A549 (cell line): ENCODE results near the gene MAP4K4. TPM values are rescaled to one million over a fixed set of nuclear protein-coding genes. Genes with fewer than 3 reads are reported as not detected.
"Not testable (repeated sequence)": the region's sequence is repeated elsewhere in the genome, so short reads cannot be mapped to it uniquely, and the experiment has no call there.

ENCODE experiments used
- ATAC-seq, 2 experiments: fragments of 200-7000 bp in 1 of 2; fragments of >200 bp in 1 of 2; cut with Nextera tagmentation in 1 of 2; cut with Tn5 transposase in 1 of 2; 3 replicates each; pipeline versions ENCODE4 v1.8.0 to v1.9.1; 2018 to 2020; ENCODE audit warnings: mild to moderate bottlenecking in 1 of 2, moderate library complexity in 1 of 2
- CTCF ChIA-PET: fragments of 300-600 bp; sonication (Branson Sonifier 250); formaldehyde crosslinking; extraction: SDS; loops from one replicate; lab custom pipeline; 2021; ENCODE audit warnings: antibody characterized with exemption, inconsistent platforms; lab: Yijun Ruan, JAX
- POLR2A ChIA-PET: fragments of 350-600 bp; formaldehyde crosslinking; extraction: SDS; loops from one replicate; lab custom pipeline; 2021; ENCODE audit warnings: antibody characterized with exemption, inconsistent platforms; lab: Yijun Ruan, JAX
- DNase-seq, 2 experiments: peaks; one replicate each; pipeline versions ENCODE4 v3.0.0 to v3.0.0-alpha.2; 2011 to 2016; ENCODE audit warnings: low read depth in 1 of 2, low spot score in 1 of 2
- FAIRE-seq: peaks from 2 replicates; lab custom pipeline; 2011; peaks lifted over from hg19 to GRCh38; lab: Jason Lieb, UNC
- H3K27ac ChIP-seq, 2 experiments: fragments of >200 bp; sonication (Bioruptor Twin); formaldehyde crosslinking; 3 replicates each; pipeline ENCODE4 v1.5.1; 2016 to 2017
- H3K4me1 ChIP-seq: fragments of >200 bp; sonication (Bioruptor Twin); formaldehyde crosslinking; 3 replicates; pipeline ENCODE4 v1.6.1; 2016
- H3K4me2 ChIP-seq: fragments of >200 bp; sonication (Bioruptor Twin); formaldehyde crosslinking; 3 replicates; pipeline ENCODE4 v1.6.1; 2016
- H3K4me3 ChIP-seq: fragments of >200 bp; sonication (Bioruptor Twin); formaldehyde crosslinking; 3 replicates; pipeline ENCODE4 v1.5.1; 2016
- H3K9me3 ChIP-seq: fragments of >200 bp; sonication (Bioruptor Twin); formaldehyde crosslinking; 3 replicates; pipeline ENCODE4 v1.6.1; 2016
- BHLHE40 ChIP-seq: IDR thresholded peaks from 2 replicates; pipeline ENCODE4 v1.6.1; 2012; ENCODE audit warnings: low read depth, low read length, inconsistent platforms
- CBX2 ChIP-seq: fragments of 200-600 bp; sonication (generic); IDR thresholded peaks from 2 replicates; pipeline ENCODE4 v1.6.1; 2016; ENCODE audit warnings: low read depth, mild to moderate bottlenecking, borderline replicate concordance
- CBX8 ChIP-seq: fragments of 200-600 bp; sonication (generic); IDR thresholded peaks from 2 replicates; pipeline ENCODE4 v1.6.1; 2016
- CHD2 ChIP-seq: fragments of 150-350 bp; IDR thresholded peaks from 2 replicates; pipeline ENCODE4 v1.6.1; 2014; ENCODE audit warnings: low read length; ENCODE audit not compliant: partially characterized antibody
- CHD4 ChIP-seq: fragments of 200-600 bp; sonication (generic); IDR thresholded peaks from 2 replicates; pipeline ENCODE4 v1.6.1; 2016; ENCODE audit warnings: antibody characterized with exemption, mild to moderate bottlenecking, borderline replicate concordance
- EHF ChIP-seq: fragments of 250-450 bp; sonication (Bioruptor Pico); IDR thresholded peaks from 2 replicates; pipeline ENCODE4 v1.5.0; 2020; ENCODE audit warnings: mild to moderate bottlenecking
- GATA3 ChIP-seq: IDR thresholded peaks from 2 replicates; pipeline ENCODE4 v1.6.1; 2012; ENCODE audit warnings: borderline replicate concordance
- HEYL ChIP-seq: fragments of 250-450 bp; sonication (Bioruptor Pico); IDR thresholded peaks from 2 replicates; pipeline ENCODE4 v1.8.0; 2021; ENCODE audit warnings: mild to moderate bottlenecking, moderate library complexity
- HOXA7 ChIP-seq: fragments of 250-450 bp; sonication (Bioruptor Pico); IDR thresholded peaks from 2 replicates; pipeline ENCODE4 v1.5.0; 2020; ENCODE audit warnings: mild to moderate bottlenecking, moderate library complexity
- HOXB13 ChIP-seq: fragments of 250-450 bp; sonication (Bioruptor Pico); IDR thresholded peaks from 2 replicates; pipeline ENCODE4 v1.5.0; 2020; ENCODE audit warnings: low read depth, mild to moderate bottlenecking, moderate library complexity
- JUNB ChIP-seq: fragments of >200 bp; sonication (Bioruptor Twin); formaldehyde crosslinking; IDR thresholded peaks from 2 replicates; pipeline ENCODE4 v1.6.1; 2016
- KDM1A ChIP-seq: fragments of 200-600 bp; sonication (generic); IDR thresholded peaks from 2 replicates; pipeline ENCODE4 v1.6.1; 2016; ENCODE audit warnings: low read depth, mild to moderate bottlenecking
- MAFK ChIP-seq: fragments of 450-650 bp; IDR thresholded peaks from 2 replicates; pipeline ENCODE4 v1.6.1; 2014; ENCODE audit not compliant: partially characterized antibody
- MAX ChIP-seq: IDR thresholded peaks from 2 replicates; pipeline ENCODE4 v1.6.1; 2012
- MYC ChIP-seq: IDR thresholded peaks from 2 replicates; pipeline ENCODE4 v1.6.1; 2012; ENCODE audit warnings: mild to moderate bottlenecking, inconsistent platforms, low read length, improper control_type of control experiment, borderline replicate concordance
- NFE2L2 ChIP-seq: fragments of 150-350 bp; conservative IDR thresholded peaks from 2 replicates; pipeline ENCODE4 v1.6.1; 2014; ENCODE audit warnings: low read length
- POLR2AphosphoS2 ChIP-seq: conservative IDR thresholded peaks from 2 replicates; pipeline ENCODE4 v1.6.1; 2012; ENCODE audit warnings: low read length, improper control_type of control experiment, inconsistent platforms
- RARB ChIP-seq: fragments of 250-450 bp; sonication (Bioruptor Pico); IDR thresholded peaks from 2 replicates; pipeline ENCODE4 v1.8.0; 2021; ENCODE audit warnings: mild to moderate bottlenecking, moderate library complexity
- RCOR1 ChIP-seq: fragments of 150-350 bp; IDR thresholded peaks from 2 replicates; pipeline ENCODE4 v1.6.1; 2014; ENCODE audit warnings: antibody characterized with exemption, low read length, low read depth
- RFX5 ChIP-seq: fragments of 450-650 bp; IDR thresholded peaks from 2 replicates; pipeline ENCODE4 v1.7.1; 2014; ENCODE audit warnings: antibody characterized with exemption, mild to moderate bottlenecking, moderate library complexity
- RNF2 ChIP-seq: fragments of 200-600 bp; sonication (generic); IDR thresholded peaks from 2 replicates; pipeline ENCODE4 v1.6.1; 2016; ENCODE audit warnings: low read depth, mild to moderate bottlenecking, antibody characterized with exemption, moderate library complexity, borderline replicate concordance
- TP53 ChIP-seq: fragments of 250-450 bp; sonication (Bioruptor Pico); IDR thresholded peaks from 2 replicates; pipeline ENCODE4 v1.5.0; 2021; ENCODE audit warnings: mild to moderate bottlenecking, moderate library complexity
- USF2 ChIP-seq: fragments of 450-650 bp; IDR thresholded peaks from 2 replicates; pipeline ENCODE4 v1.6.1; 2014; ENCODE audit warnings: antibody characterized with exemption
- ZNF302 ChIP-seq: fragments of 250-450 bp; sonication (Bioruptor Pico); IDR thresholded peaks from 2 replicates; pipeline ENCODE4 v1.9.0; 2021; ENCODE audit warnings: inconsistent platforms, mild to moderate bottlenecking, moderate library complexity
- ZSCAN20 ChIP-seq: fragments of 250-450 bp; sonication (Bioruptor Pico); IDR thresholded peaks from 2 replicates; pipeline ENCODE4 v1.8.0; 2022; ENCODE audit warnings: mild to moderate bottlenecking, moderate library complexity
- WGBS: methylation state at CpG from one replicate; pipeline ENCODE4 v1.1.6; 2017; ENCODE audit errors: missing lambda C conversion rate; 5-methylcytosine and 5-hydroxymethylcytosine counted together
- polyA plus RNA-seq, 4 experiments: library from polyadenylated mRNA; depleted of rRNA in 3 of 4; stranded (reverse); fragments of >200 nt; fragmentation: RNase III in 1 of 4; extraction: RNeasy Plus Mini Kit Qiagen cat#74134 plus additional on column Dnase treatment in 1 of 4; gene quantifications; 2 replicates in 3 of 4; 3 replicates in 1 of 4; pipeline ENCODE4 v1.2.3, GENCODE V29; 2011 to 2017
- TF ChIP-seq, protein P1 (sequence below): fragments of >200 bp; sonication (Bioruptor Twin); formaldehyde crosslinking; IDR thresholded peaks from 3 replicates; pipeline ENCODE4 v1.5.1; 2016

MAP4K4 gene
- polyA plus RNA-seq, 2 of the 4 experiments (the other 2 are of a cell fraction): 61.9 to 82.2 TPM

DNA sequence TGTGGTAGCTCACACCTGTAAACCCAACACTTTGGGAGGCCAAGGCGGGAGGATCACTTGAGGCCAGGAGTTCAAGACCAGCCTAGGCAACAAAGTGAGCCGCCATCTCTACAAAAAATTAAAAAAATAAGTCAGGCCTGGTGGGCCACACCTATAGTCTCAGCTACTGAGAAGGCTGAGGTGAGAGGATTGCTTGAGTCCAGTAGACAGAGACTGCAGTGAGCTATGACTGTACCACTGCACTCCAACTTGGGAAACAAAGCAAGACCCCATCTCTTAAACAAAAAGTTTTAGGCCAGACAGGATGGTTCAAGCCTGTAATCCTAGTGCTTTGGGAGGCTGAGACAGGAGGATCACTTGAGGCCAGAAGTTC lies 224.4 kb downstream of the MAP4K4 start (continued):
- TF ChIP-seq JUNB (no peak), HOXB13 (CRISPR knock-in tag) (no peak), MYC (no peak), HEYL (CRISPR knock-in tag) (no peak), CHD4 (no peak), RNF2 (no peak)

GRCh38 chr2:101924311-101924710 lies 226.8 kb downstream of the MAP4K4 start:
- H3K9me3 ChIP-seq: peaks cover 19% of the 10 kb centered on the region; the same call in 2 of the 3 replicates
- ATAC-seq, CTCF ChIA-PET, H3K4me2 ChIP-seq, H3K4me1 ChIP-seq, FAIRE-seq, POLR2A ChIA-PET, H3K27ac ChIP-seq, H3K4me3 ChIP-seq, DNase-seq: not testable (repeated sequence)

DNA sequence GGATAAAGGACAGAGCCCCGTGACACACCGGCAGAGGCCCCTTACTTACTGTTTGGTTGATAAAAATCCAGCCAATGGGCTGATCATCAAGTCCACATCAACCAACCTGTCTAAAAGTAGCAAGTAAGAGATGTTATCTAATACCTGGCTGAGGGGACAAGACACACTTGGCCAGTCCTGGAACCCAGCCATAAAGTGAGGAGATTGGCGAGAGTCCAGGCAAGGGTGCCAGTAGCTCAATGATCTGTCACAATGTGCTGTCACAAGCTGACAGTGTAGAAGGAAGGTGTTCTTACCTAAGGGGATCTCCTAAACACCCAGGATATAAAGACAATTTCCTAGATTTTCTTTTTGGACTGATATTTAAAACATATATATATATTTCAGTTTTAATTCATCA lies 232.5 kb downstream of the MAP4K4 start:
- TF ChIP-seq BHLHE40 (no peak), ZNF302 (no peak), POLR2AphosphoS2 (no peak), RCOR1 (no peak)
- H3K27ac ChIP-seq: no peak overlapping the region
- POLR2A ChIA-PET: no interaction called here
- no peak for ATAC-seq
- H3K4me3 ChIP-seq: no peak overlapping the region
- H3K4me1 ChIP-seq: no peaks in the 10 kb centered on the region
- WGBS: 76% methylated on average over 3 of the region's 3 CpGs
- H3K9me3 ChIP-seq: peaks cover 13% of the 10 kb centered on the region; the same call in 2 of the 3 replicates
- DNase-seq: no peak
- CTCF ChIA-PET: interaction anchor here (0.7 kb wide), 1 partner anchor 9 kb away, joined by 3 read pairs; no protein-coding TSS in a partner anchor
- no peak overlapping the region for H3K4me2 ChIP-seq
- FAIRE-seq: no peak

DNA sequence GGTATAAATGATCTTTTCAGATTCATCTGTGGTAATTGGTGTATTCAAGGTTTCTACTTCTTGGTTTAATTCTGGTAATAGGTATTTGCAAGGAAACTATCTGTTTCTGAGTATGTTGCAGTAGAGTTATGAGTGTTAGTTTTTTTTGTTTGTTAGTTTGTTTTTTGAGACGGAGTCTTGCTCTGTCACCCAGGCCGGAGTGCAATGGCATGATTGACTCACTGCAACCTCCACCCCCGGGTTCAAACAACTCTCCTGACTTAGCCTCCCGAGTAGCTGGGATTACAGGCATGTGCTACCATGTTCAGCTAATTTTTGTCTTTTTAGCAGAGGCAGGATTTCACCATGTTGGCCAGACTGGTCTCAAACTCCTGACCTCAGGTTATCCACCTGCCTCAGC lies 233.3 kb downstream of the MAP4K4 start:
- POLR2A ChIA-PET: no interaction called here
- ATAC-seq: no peak
- 32% methylated on average over 4 of the region's 4 CpGs for WGBS

DNA sequence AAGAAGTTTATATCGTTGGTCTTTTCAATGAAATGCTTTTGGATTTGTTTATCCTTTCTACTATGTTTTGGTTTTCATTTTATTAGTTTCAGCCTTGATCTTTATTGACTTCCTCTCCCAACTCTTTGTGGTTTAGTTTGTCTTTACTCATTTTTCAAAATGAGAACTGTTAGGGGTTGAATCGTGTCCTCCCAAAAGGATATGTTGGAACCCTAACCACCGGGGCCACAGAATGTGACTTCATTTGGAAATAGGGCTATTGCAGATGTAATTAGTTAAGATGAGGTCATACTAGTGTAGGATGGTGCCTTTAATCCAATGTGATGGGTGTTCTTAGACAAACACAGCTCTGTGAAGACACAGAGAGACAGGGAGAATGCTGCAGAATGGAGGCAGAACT lies 233.9 kb downstream of the MAP4K4 start:
- Histone ChIP-seq H3K27ac (no peak overlapping the region), H3K4me2 (no peak overlapping the region), H3K4me1 (no peaks in the 10 kb centered on the region), H3K4me3 (no peak overlapping the region), H3K9me3 (peaks cover 8% of the 10 kb centered on the region; the same call in 2 of the 3 replicates)
- FAIRE-seq: no peak
- ChIA-PET CTCF (interaction anchor here (1.3 kb wide), 1 partner anchor 48 kb away, joined by 3 read pairs; no protein-coding TSS in a partner anchor), POLR2A (no interaction called here)
- no peak for ATAC-seq
- TF ChIP-seq EHF (CRISPR knock-in tag) (no peak), HOXA7 (no peak), USF2 (no peak), TP53 (CRISPR knock-in tag) (no peak), GATA3 (no peak)
- WGBS: 30% methylated on average over 3 of the region's 3 CpGs
- DNase-seq: no peak

More for the DNA sequence above, 233.3 kb downstream of the MAP4K4 start:
- Histone ChIP-seq H3K9me3 (peaks cover 13% of the 10 kb centered on the region; the same call in 2 of the 3 replicates), H3K27ac (no peak overlapping the region), H3K4me2 (no peak overlapping the region)
- CTCF ChIA-PET: no interaction called here
- TF ChIP-seq, protein P1, sequence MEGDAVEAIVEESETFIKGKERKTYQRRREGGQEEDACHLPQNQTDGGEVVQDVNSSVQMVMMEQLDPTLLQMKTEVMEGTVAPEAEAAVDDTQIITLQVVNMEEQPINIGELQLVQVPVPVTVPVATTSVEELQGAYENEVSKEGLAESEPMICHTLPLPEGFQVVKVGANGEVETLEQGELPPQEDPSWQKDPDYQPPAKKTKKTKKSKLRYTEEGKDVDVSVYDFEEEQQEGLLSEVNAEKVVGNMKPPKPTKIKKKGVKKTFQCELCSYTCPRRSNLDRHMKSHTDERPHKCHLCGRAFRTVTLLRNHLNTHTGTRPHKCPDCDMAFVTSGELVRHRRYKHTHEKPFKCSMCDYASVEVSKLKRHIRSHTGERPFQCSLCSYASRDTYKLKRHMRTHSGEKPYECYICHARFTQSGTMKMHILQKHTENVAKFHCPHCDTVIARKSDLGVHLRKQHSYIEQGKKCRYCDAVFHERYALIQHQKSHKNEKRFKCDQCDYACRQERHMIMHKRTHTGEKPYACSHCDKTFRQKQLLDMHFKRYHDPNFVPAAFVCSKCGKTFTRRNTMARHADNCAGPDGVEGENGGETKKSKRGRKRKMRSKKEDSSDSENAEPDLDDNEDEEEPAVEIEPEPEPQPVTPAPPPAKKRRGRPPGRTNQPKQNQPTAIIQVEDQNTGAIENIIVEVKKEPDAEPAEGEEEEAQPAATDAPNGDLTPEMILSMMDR: no peak
- TF ChIP-seq CHD2 (no peak), KDM1A (no peak), RARB (CRISPR knock-in tag) (no peak), CBX8 (no peak), JUNB (no peak), NFE2L2 (no peak), CBX2 (no peak), ZSCAN20 (CRISPR knock-in tag) (no peak), MAX (no peak), RFX5 (no peak), MAFK (no peak)
- TF ChIP-seq, all 56 proteins: peak for 0
- no peak for FAIRE-seq
- Histone ChIP-seq H3K4me1 (no peaks in the 10 kb centered on the region), H3K4me3 (no peak overlapping the region)
- DNase-seq: no peak

- 0 out of 3 replicates have a peak overlapping the region, but pooled peaks have one; percentile 28 for H3K4me2 ChIP-seq
- FAIRE-seq, H3K27ac ChIP-seq, POLR2A ChIA-PET, DNase-seq, ATAC-seq, H3K9me3 ChIP-seq, H3K4me1 ChIP-seq, H3K4me3 ChIP-seq: not testable (repeated sequence)
- CTCF ChIA-PET: interaction anchor here (1.3 kb wide), 1 partner anchor 9 kb away, joined by 3 read pairs; no protein-coding TSS in a partner anchor
- 51% methylated on average over 4 of the region's 4 CpGs for WGBS
These were observed 238.3 kb downstream of the MAP4K4 start for GRCh38 chr2:101935764-101936163.
